Effector memory CD8-positive, alpha-beta T cell (primary cell): ENCODE measurements around the gene C2orf76.
"Not testable (repeated sequence)": the region's sequence is repeated elsewhere in the genome, so short reads cannot be mapped to it uniquely, and the experiment has no call there.

Source experiments
- ATAC-seq: fragments of 150-1000 bp; cut with Tn5 transposase; replicated peaks from 2 replicates; pipeline ENCODE4 v1.10.0; 2021; ENCODE audit warnings: mild to moderate bottlenecking, moderate library complexity
- DNase-seq, 3 experiments: peaks; one replicate each; pipeline ENCODE4 v3.0.0; 2021
- H3K27ac Mint-ChIP-seq, 2 donors: one replicate each; pipeline ENCODE4 v1.8.0; 2022; ENCODE audit warnings: mild to moderate bottlenecking in 2 of 2, mixed read lengths in 2 of 2, moderate library complexity in 2 of 2
- H3K27me3 Mint-ChIP-seq, 2 donors: one replicate each; pipeline ENCODE4 v1.8.0; 2022; ENCODE audit warnings: mixed read lengths in 2 of 2
- H3K36me3 Mint-ChIP-seq: one replicate; pipeline ENCODE4 v1.8.0; 2022; ENCODE audit warnings: mild to moderate bottlenecking, moderate library complexity, mixed read lengths; ENCODE audit not compliant: insufficient read depth
- H3K4me1 Mint-ChIP-seq, 2 donors: one replicate each; pipeline ENCODE4 v1.8.0; 2022; ENCODE audit warnings: low read depth in 2 of 2, mixed read lengths in 2 of 2
- H3K4me3 Mint-ChIP-seq, 2 donors: one replicate each; pipeline ENCODE4 v1.8.0; 2022; ENCODE audit warnings: mild to moderate bottlenecking in 2 of 2, mixed read lengths in 2 of 2, moderate library complexity in 2 of 2
- H3K9me3 Mint-ChIP-seq, 2 donors: one replicate each; pipeline ENCODE4 v1.8.0; 2022; ENCODE audit warnings: mixed read lengths in 2 of 2

The C2orf76 gene

DNA sequence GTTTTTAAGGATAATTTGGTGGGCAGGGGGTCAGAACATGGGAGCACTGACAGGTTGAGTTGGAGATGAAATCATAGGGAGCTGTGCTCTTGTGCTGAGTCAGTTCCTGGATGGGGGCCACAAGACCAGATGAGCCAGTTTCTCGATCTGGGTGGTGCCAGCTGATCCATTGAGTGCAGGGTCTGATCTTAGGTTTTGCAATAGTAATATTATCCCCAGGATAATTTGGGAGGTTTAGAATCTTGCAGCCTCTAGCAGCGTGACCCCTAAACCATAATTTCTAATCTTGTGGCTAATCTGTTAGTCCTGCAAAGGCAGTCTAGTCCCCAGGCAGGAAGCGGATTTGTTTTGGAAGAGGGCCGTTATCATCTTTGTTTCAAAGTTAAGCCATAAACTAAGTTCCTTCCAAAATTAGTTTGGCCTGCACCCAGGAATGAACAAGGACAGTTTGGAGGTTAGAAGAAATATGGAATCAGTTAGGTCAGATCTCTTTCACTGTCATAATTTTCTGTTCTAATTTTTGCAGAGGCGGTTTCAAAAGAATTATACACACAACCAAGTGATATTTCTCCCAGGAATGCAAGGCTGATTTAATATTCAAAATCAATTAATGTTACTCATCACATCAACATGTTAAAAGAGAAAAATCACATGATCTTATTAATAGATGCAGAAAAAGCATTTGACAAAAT lies 23.1 kb upstream of the C2orf76 start:
- ATAC-seq (no peak), DNase-seq (no peak)
- Mint-ChIP-seq H3K36me3 (no peaks in the 10 kb centered on the region), H3K4me1 (no peaks in the 10 kb centered on the region), H3K4me3 (no peak overlapping the region), H3K27ac (no peak overlapping the region), H3K9me3 (no peaks in the 10 kb centered on the region), H3K27me3 (peaks cover 16 to 37% of the 10 kb centered on the region in 2 donors)

GRCh38 chr2:119387381-119388129 lies 20.9 kb upstream of the C2orf76 start:
- DNase-seq (no peak), ATAC-seq (no peak)
- Mint-ChIP-seq H3K4me1 (no peaks in the 10 kb centered on the region), H3K4me3 (no peak overlapping the region), H3K27ac (no peak overlapping the region), H3K36me3 (no peaks in the 10 kb centered on the region), H3K9me3 (no peaks in the 10 kb centered on the region), H3K27me3 (peaks cover 30 to 52% of the 10 kb centered on the region in 2 donors)

DNA sequence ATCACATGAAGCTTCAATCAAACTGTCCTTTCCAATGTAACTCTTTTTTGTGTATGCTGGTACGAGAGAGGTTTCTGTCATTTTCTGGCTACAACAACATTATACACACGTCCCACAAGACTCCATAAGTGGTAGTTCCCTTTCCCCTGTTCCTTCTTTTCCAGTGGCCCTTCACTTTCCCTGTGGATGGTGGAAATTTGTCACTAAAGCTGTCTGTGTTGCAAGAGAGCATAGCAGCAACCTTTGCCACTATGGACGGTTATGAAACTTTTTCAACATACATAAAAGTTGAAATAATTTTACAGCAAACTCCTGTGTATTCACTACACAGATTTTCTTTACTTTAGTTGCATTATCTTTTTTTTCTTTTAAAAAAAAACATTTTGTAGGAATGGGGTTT lies 18.8 kb upstream of the C2orf76 start:
- H3K9me3 Mint-ChIP-seq = no peaks in the 10 kb centered on the region
- no peak for DNase-seq
- H3K27ac Mint-ChIP-seq = no peak overlapping the region
- H3K4me1 Mint-ChIP-seq = no peaks in the 10 kb centered on the region
- no peaks in the 10 kb centered on the region for H3K36me3 Mint-ChIP-seq
- peaks cover 35 to 52% of the 10 kb centered on the region in 2 donors for H3K27me3 Mint-ChIP-seq
- ATAC-seq = no peak
- no peak overlapping the region for H3K4me3 Mint-ChIP-seq

- no peaks in the 10 kb centered on the region for H3K9me3 Mint-ChIP-seq
- no peaks in the 10 kb centered on the region for H3K36me3 Mint-ChIP-seq
- no peak overlapping the region for H3K27ac Mint-ChIP-seq
- H3K27me3 Mint-ChIP-seq = peaks cover 35 to 52% of the 10 kb centered on the region in 2 donors
- no peak for DNase-seq
- H3K4me1 Mint-ChIP-seq = no peaks in the 10 kb centered on the region
- no peak overlapping the region for H3K4me3 Mint-ChIP-seq
- ATAC-seq = no peak
Measured at GRCh38 chr2:119384971-119385370, 18.3 kb upstream of the C2orf76 start.

GRCh38 chr2:119383410-119384140 lies 16.9 kb upstream of the C2orf76 start:
- no peak for ATAC-seq
- Mint-ChIP-seq H3K27ac (peak overlapping the region in 1 of 2 donors; percentile 30), H3K27me3 (peaks cover 35 to 39% of the 10 kb centered on the region in 2 donors), H3K4me3 (no peak overlapping the region), H3K36me3 (no peaks in the 10 kb centered on the region), H3K9me3 (no peaks in the 10 kb centered on the region), H3K4me1 (no peaks in the 10 kb centered on the region)
- no peak for DNase-seq

GRCh38 chr2:119378566-119378965 lies 11.9 kb upstream of the C2orf76 start:
- no peaks in the 10 kb centered on the region for H3K9me3 Mint-ChIP-seq
- H3K4me3 Mint-ChIP-seq = no peak overlapping the region
- H3K4me1 Mint-ChIP-seq = no peaks in the 10 kb centered on the region
- DNase-seq (no peak), ATAC-seq (no peak)
- no peak overlapping the region for H3K27ac Mint-ChIP-seq
- peaks cover 7% of the 10 kb centered on the region for H3K36me3 Mint-ChIP-seq
- peaks cover 3 to 7% of the 10 kb centered on the region in 2 donors for H3K27me3 Mint-ChIP-seq

DNA sequence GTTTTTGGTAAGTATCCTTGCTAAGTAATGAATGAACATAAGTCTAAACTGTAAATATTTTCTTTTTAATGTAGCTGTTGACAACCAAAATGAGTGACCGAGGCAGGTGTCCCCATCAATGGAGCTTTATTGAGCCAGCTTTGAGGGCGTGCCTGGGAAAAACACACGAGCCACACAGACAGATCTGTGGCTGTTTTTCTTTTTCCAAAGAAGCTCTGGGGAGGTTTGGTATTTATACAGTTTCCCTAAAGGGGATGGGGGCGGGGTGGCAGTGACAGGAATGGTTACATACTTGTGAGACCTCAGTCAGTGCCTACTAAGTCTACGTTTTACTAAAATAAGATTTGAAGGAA lies 11.3 kb upstream of the C2orf76 start:
- Mint-ChIP-seq H3K9me3 (peaks cover 0 to 2% of the 10 kb centered on the region in 2 donors), H3K27ac (no peak overlapping the region), H3K36me3 (peaks cover 8% of the 10 kb centered on the region), H3K4me1 (no peaks in the 10 kb centered on the region), H3K27me3 (peaks cover 0 to 7% of the 10 kb centered on the region in 2 donors), H3K4me3 (no peak overlapping the region)
- DNase-seq = no peak
- no peak for ATAC-seq

DNA sequence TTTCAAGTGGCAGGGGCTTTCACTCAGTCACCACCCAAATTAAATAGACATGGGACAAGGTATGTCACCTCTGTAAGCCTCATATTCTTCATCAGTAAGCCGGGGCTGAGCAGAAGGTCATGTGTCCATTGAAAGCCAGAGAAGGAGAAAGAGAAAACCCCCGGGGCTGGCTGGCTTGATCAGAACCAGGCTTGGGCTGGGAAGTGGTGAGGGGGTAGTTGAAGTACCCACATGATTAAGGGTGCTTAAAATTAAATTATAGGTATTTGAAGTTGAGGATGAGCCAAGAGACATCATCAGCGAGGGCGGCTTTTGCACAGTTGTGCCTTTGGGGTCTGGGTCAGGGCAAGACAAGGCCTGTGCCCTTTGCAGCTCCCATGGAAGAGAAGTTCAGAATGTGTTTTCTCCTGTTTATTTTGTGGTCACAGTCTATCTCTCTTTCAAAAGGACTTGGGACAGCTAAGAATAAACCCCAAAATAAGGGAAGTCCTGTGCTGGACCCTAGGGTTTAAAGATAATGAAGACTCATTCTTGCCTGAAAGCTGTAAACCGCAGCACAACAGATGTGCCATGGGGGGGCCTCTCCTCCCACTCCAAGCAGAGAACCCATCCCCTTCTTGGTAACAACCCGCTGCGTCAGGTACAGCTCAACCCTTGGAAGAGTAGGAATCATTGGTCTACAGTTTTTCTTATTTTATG lies 10.8 kb upstream of the C2orf76 start:
- ATAC-seq (no peak), DNase-seq (no peak)
- Mint-ChIP-seq H3K4me3 (no peak overlapping the region), H3K27me3 (peaks cover 0 to 5% of the 10 kb centered on the region in 2 donors), H3K27ac (no peak overlapping the region), H3K36me3 (peaks cover 13% of the 10 kb centered on the region), H3K9me3 (peaks cover 0 to 3% of the 10 kb centered on the region in 2 donors), H3K4me1 (no peaks in the 10 kb centered on the region)

- ATAC-seq (no peak), DNase-seq (no peak)
- Mint-ChIP-seq H3K4me3 (no peak overlapping the region), H3K27ac (no peak overlapping the region), H3K36me3 (peaks cover 17% of the 10 kb centered on the region), H3K27me3 (no peaks in the 10 kb centered on the region), H3K9me3 (peaks cover 0 to 3% of the 10 kb centered on the region in 2 donors), H3K4me1 (no peaks in the 10 kb centered on the region)
Measured at GRCh38 chr2:119376810-119377209, 10.2 kb upstream of the C2orf76 start.

DNA sequence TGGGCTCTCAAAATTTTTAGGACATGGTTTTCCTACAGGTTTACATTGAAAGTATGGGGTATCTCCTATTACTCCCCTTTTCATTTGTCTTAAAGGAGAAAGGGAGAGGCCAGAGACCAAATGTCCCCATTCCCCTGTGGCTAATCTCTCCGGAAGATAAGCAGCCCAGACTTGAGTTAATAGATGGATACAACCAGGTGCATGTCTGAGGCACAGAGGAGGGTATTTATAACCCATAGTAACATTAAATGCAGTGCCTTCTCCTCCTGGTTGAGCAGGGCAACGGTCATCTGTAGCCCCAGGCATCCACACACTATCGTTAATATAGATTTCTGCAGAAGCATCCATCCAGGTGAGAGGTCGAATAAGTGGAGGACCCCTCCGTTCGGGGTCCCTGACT lies 9.8 kb upstream of the C2orf76 start:
- not testable (repeated sequence) for H3K4me1 Mint-ChIP-seq, DNase-seq
- peaks cover 21% of the 10 kb centered on the region for H3K36me3 Mint-ChIP-seq

GRCh38 chr2:119373907-119374745 lies 7.5 kb upstream of the C2orf76 start:
- H3K27me3 Mint-ChIP-seq, H3K9me3 Mint-ChIP-seq, H3K4me3 Mint-ChIP-seq, ATAC-seq, H3K27ac Mint-ChIP-seq, H3K4me1 Mint-ChIP-seq, DNase-seq: not testable (repeated sequence)
- peaks cover 39% of the 10 kb centered on the region for H3K36me3 Mint-ChIP-seq

More for the DNA sequence above, 9.8 kb upstream of the C2orf76 start:
- H3K27ac Mint-ChIP-seq, H3K27me3 Mint-ChIP-seq, ATAC-seq, H3K9me3 Mint-ChIP-seq, H3K4me3 Mint-ChIP-seq: not testable (repeated sequence)

DNA sequence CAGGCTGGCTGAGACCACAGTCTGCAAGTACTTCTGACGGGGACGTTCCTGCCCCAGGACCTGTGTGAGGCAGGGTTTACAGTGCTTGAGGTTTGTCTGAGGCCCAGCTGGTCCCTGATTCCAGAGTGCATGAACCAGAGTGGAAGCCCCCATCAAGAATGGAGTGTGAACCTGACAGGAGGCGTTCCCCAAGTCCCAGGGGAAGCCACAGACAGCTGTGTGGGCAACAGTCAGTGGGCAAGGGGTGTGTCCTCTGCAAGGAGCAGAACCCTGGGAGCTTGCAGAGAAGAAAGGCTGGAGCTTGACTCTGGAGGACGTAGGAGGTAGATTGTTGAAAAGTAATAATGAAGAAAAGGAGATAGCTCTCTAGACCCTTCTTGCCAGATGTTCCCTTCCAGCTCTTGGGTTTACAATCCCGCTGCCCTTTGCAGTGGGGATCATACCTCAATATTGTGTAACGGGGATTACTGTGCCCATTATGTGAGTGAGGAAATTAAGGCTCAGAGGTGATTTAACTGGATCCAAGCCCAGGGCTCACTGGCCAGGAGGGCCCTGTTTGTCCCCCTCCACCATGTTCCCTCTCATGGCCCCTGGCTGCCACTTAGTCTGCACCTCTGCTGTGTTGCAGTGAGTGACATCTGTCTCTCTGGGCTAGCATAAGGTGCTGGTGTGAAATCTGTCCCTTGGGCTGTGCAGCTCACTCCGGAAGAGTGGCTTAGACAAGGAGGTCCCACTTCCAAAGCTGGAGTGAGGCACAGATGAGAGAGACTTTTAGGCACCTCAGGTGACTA lies 6.3 kb upstream of the C2orf76 start:
- no peak for DNase-seq
- Mint-ChIP-seq H3K4me1 (peaks cover 11 to 15% of the 10 kb centered on the region in 2 donors), H3K4me3 (no peak overlapping the region), H3K9me3 (peaks cover 0 to 3% of the 10 kb centered on the region in 2 donors), H3K36me3 (peaks cover 50% of the 10 kb centered on the region), H3K27ac (no peak overlapping the region), H3K27me3 (no peaks in the 10 kb centered on the region)
- ATAC-seq = no peak
